Activated naive CD8-positive, alpha-beta T cell (primary cell): ENCODE data around the gene KCTD3.

Experiments
- H3K27ac Mint-ChIP-seq: one replicate; pipeline ENCODE4 v1.8.0; 2021; ENCODE audit warnings: mixed read lengths
- H3K27me3 Mint-ChIP-seq: one replicate; pipeline ENCODE4 v1.8.0; 2021; ENCODE audit warnings: mixed read lengths
- H3K36me3 Mint-ChIP-seq: one replicate; pipeline ENCODE4 v1.8.0; 2021; ENCODE audit warnings: mixed read lengths
- H3K4me1 Mint-ChIP-seq: one replicate; pipeline ENCODE4 v1.8.0; 2021; ENCODE audit warnings: low read depth, mixed read lengths
- H3K4me3 Mint-ChIP-seq: one replicate; pipeline ENCODE4 v1.8.0; 2021; ENCODE audit warnings: mild to moderate bottlenecking, mixed read lengths
- H3K9me3 Mint-ChIP-seq: one replicate; pipeline ENCODE4 v1.8.0; 2021; ENCODE audit warnings: low read depth, mixed read lengths

KCTD3 gene

GRCh38 chr1:215607412-215607811 lies 40.3 kb downstream of the KCTD3 start:
- no peaks in the 10 kb centered on the region for H3K9me3 Mint-ChIP-seq
- H3K27me3 Mint-ChIP-seq: no peaks in the 10 kb centered on the region
- H3K4me3 Mint-ChIP-seq: no peak overlapping the region
- peaks cover 5% of the 10 kb centered on the region for H3K36me3 Mint-ChIP-seq
- no peaks in the 10 kb centered on the region for H3K4me1 Mint-ChIP-seq
- no peak overlapping the region for H3K27ac Mint-ChIP-seq

DNA sequence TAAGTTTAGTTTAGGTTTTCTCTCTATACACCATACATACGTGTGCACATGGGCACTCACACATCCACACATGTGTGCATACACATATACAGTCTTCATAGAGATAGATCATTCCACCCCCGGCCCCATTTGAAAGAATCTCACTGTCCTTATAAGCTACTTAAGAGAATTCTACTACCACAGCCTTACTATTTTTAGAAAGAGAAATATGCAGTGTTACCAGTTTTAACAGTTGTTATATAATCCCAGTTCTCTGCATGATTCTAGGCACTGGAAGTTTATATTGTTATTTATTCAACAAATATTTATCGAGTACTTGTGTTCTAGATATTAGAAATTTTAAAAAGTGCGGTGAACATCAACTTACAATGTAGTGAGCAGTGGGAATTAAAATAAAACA lies 41.5 kb downstream of the KCTD3 start:
- Mint-ChIP-seq H3K36me3 (peaks cover 9% of the 10 kb centered on the region), H3K27me3 (no peaks in the 10 kb centered on the region), H3K4me3 (no peak overlapping the region), H3K4me1 (no peaks in the 10 kb centered on the region), H3K9me3 (no peaks in the 10 kb centered on the region), H3K27ac (no peak overlapping the region)

DNA sequence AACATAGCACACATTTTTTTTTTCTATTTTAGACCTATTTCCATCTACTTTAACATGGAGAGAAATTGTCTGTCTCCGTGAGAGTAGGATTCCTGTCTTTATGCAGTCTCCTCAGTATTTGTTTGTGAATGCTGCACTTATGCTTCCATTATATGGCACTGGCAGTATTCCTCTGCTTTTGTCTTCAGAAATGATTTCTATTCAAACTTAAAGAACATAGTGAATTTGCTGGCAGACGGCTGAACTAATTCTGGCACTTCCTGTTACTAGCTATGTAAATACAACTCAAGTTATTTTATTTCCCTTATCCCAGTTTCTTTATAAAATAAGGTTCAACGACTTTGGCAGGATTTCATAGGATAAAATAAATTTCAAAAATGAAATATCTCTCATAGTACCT lies 45.3 kb downstream of the KCTD3 start:
- Mint-ChIP-seq H3K36me3 (peaks cover 9% of the 10 kb centered on the region), H3K4me3 (no peak overlapping the region), H3K9me3 (no peaks in the 10 kb centered on the region), H3K27ac (no peak overlapping the region), H3K4me1 (no peaks in the 10 kb centered on the region), H3K27me3 (no peaks in the 10 kb centered on the region)

DNA sequence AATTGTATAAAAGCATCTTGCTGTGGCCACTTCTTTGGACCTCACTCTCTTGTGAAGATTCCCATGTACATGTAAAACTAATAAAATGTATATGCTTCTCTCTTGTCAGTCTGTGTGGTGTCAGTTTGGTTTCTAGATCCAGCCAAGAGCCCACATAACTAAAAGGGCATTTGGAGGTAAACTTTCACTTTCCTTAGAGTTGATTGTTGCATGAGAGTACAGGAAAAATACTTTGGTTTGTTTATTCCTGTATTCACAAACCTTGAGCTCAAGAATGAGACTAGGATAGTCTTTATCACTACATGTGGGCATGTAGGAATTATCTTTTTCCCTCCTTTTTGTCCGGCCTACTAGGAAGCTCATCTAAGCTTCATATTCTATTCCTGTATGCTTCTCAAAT lies 50.9 kb downstream of the KCTD3 start:
- Mint-ChIP-seq H3K4me1 (no peaks in the 10 kb centered on the region), H3K36me3 (peaks cover 7% of the 10 kb centered on the region), H3K27me3 (no peaks in the 10 kb centered on the region), H3K27ac (no peak overlapping the region), H3K4me3 (no peak overlapping the region), H3K9me3 (no peaks in the 10 kb centered on the region)

- H3K27me3 Mint-ChIP-seq: no peaks in the 10 kb centered on the region
- no peaks in the 10 kb centered on the region for H3K4me1 Mint-ChIP-seq
- H3K27ac Mint-ChIP-seq: no peak overlapping the region
- no peaks in the 10 kb centered on the region for H3K9me3 Mint-ChIP-seq
- H3K36me3 Mint-ChIP-seq: peaks cover 3% of the 10 kb centered on the region
- no peak overlapping the region for H3K4me3 Mint-ChIP-seq
Measured at GRCh38 chr1:215623162-215623561, 56.1 kb downstream of the KCTD3 start.

GRCh38 chr1:215625949-215626348 lies 58.8 kb downstream of the KCTD3 start:
- Mint-ChIP-seq H3K27ac (no peak overlapping the region), H3K9me3 (no peaks in the 10 kb centered on the region), H3K4me1 (no peaks in the 10 kb centered on the region), H3K36me3 (no peaks in the 10 kb centered on the region), H3K27me3 (peaks cover 1% of the 10 kb centered on the region), H3K4me3 (no peak overlapping the region)

DNA sequence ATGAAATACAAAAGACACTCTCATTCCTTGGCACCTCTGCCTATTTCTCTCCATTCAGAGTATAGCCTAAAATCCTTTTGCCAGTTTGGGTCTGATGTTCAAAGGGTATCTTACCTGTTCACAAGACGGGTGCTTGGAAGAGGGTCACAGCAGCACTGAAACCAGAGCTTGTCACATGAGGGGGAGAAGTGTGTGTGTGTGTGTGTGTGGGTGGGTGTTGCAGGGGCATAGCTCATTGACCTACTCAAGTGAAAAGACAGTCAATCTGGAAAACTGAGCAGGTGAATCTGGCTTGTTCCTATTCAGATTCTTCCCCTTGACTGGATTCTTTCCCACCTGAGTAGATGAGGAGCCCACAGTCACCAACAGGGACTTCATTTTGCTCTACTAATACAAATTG lies 63.9 kb downstream of the KCTD3 start:
- H3K9me3 Mint-ChIP-seq: no peaks in the 10 kb centered on the region
- H3K4me3 Mint-ChIP-seq: no peak overlapping the region
- no peaks in the 10 kb centered on the region for H3K36me3 Mint-ChIP-seq
- H3K27me3 Mint-ChIP-seq: peaks cover 10% of the 10 kb centered on the region
- H3K4me1 Mint-ChIP-seq: no peaks in the 10 kb centered on the region
- H3K27ac Mint-ChIP-seq: no peak overlapping the region

GRCh38 chr1:215631489-215631888 lies 64.4 kb downstream of the KCTD3 start:
- Mint-ChIP-seq H3K27ac (no peak overlapping the region), H3K4me1 (no peaks in the 10 kb centered on the region), H3K4me3 (no peak overlapping the region), H3K36me3 (no peaks in the 10 kb centered on the region), H3K27me3 (peaks cover 10% of the 10 kb centered on the region), H3K9me3 (no peaks in the 10 kb centered on the region)

DNA sequence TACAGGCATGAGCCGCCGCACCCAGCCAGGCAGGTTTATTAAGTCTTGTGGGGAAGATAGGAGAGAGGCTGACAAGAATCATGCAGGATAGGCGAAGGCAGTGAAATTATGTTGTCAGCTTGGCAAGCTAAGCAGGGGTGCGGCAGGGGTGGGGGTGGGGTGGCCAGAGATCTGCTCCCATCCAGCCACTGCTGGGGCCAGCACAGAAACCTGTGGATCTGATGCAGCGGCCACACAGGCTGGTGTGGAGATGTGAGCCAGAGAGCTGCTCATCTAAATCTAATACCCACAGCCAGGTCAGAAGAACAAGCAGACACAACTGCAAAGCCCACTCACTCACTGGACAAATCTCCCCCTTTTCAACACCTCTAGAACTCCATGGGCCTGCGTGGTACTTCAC lies 68.7 kb downstream of the KCTD3 start:
- H3K27me3 Mint-ChIP-seq: peaks cover 10% of the 10 kb centered on the region
- H3K27ac Mint-ChIP-seq: no peak overlapping the region
- H3K4me3 Mint-ChIP-seq: no peak overlapping the region
- H3K4me1 Mint-ChIP-seq: no peaks in the 10 kb centered on the region
- no peaks in the 10 kb centered on the region for H3K36me3 Mint-ChIP-seq
- no peaks in the 10 kb centered on the region for H3K9me3 Mint-ChIP-seq

DNA sequence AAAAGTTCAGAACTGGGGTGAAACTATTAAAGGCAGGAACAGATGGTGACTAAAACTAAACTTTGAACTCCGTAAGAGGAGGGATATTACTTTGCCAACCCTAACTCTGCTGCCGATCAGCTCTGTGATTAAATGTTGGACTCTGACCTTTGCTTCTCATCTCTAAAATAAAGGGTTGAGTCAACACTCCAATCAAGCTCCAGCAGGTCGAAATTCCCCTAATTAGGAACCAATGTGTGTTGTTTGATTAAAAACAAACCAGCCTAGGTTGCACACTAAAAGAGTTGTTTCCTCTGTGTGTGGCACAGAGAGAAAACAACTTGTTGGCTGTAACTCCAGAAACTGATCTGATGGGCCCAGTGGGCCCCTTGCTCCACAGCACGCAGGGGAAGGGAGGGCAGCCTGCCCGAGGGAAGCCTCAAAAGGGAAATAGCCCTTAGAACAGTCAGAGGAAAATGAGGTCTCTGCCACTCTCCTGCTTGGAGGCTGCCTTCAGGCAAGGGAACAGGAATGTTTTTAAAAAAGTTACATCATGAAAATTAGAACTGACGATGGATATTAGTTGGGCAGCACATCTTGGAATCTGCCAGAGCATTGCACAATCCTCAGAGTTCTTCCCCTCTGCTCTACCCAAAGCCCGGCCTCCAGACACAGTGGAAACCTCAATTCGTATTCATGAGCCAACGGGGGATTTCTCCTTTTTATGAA lies 69.3 kb downstream of the KCTD3 start:
- Mint-ChIP-seq H3K27me3 (peaks cover 8% of the 10 kb centered on the region), H3K27ac (no peak overlapping the region), H3K4me1 (no peaks in the 10 kb centered on the region), H3K9me3 (no peaks in the 10 kb centered on the region), H3K36me3 (no peaks in the 10 kb centered on the region), H3K4me3 (no peak overlapping the region)

GRCh38 chr1:215637041-215637573 lies 70.0 kb downstream of the KCTD3 start:
- H3K36me3 Mint-ChIP-seq: no peaks in the 10 kb centered on the region
- H3K27ac Mint-ChIP-seq: no peak overlapping the region
- H3K27me3 Mint-ChIP-seq: peaks cover 7% of the 10 kb centered on the region
- no peaks in the 10 kb centered on the region for H3K4me1 Mint-ChIP-seq
- no peak overlapping the region for H3K4me3 Mint-ChIP-seq
- H3K9me3 Mint-ChIP-seq: no peaks in the 10 kb centered on the region

GRCh38 chr1:215640429-215641148 lies 73.5 kb downstream of the KCTD3 start:
- H3K36me3 Mint-ChIP-seq: no peaks in the 10 kb centered on the region

DNA sequence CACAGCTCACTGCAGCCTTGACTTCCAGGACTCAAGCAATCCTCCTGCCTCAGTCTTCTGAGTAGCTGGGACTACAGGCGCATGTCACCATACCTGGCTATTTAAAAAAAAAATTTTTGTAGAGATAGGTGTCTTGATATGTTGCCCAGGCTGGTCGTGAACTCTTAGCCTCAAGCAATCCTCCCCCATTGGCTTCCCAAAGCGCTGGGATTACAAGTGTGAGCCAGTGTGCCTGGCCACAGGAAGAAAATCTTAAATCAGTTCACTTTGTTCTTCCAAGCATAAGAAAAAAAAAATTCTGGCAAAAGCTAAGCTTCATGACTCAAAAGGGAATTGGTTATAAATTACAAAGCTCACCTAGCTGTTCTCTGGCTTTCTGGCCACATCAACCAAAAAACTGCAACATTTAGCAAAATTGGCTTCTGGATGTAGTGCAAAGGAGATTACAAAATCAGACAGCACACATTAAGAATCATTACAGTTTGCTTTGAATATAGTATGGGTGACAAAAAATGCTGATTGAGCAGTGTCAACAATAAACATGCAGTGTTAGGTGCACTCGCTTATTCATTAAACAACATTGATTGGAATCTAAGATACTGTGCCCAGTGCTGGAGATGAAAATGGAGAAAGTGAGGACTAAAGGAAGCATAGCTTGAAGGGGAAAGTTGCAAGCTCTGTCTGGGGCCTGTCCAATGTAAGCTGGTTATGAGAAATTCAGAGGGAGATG lies 76.7 kb downstream of the KCTD3 start:
- no peak overlapping the region for H3K4me3 Mint-ChIP-seq
- no peak overlapping the region for H3K27ac Mint-ChIP-seq
- no peaks in the 10 kb centered on the region for H3K9me3 Mint-ChIP-seq
- no peaks in the 10 kb centered on the region for H3K36me3 Mint-ChIP-seq
- H3K4me1 Mint-ChIP-seq: no peaks in the 10 kb centered on the region
- H3K27me3 Mint-ChIP-seq: no peaks in the 10 kb centered on the region

More at GRCh38 chr1:215640429-215641148, 73.5 kb downstream of the KCTD3 start:
- H3K27me3 Mint-ChIP-seq: no peaks in the 10 kb centered on the region
- no peak overlapping the region for H3K4me3 Mint-ChIP-seq
- no peaks in the 10 kb centered on the region for H3K9me3 Mint-ChIP-seq
- no peak overlapping the region for H3K27ac Mint-ChIP-seq
- no peaks in the 10 kb centered on the region for H3K4me1 Mint-ChIP-seq

- no peaks in the 10 kb centered on the region for H3K4me1 Mint-ChIP-seq
- no peaks in the 10 kb centered on the region for H3K36me3 Mint-ChIP-seq
- H3K27me3 Mint-ChIP-seq: no peaks in the 10 kb centered on the region
- no peak overlapping the region for H3K4me3 Mint-ChIP-seq
- H3K9me3 Mint-ChIP-seq: no peaks in the 10 kb centered on the region
- H3K27ac Mint-ChIP-seq: no peak overlapping the region
Measured at GRCh38 chr1:215645182-215645581, 78.1 kb downstream of the KCTD3 start.

DNA sequence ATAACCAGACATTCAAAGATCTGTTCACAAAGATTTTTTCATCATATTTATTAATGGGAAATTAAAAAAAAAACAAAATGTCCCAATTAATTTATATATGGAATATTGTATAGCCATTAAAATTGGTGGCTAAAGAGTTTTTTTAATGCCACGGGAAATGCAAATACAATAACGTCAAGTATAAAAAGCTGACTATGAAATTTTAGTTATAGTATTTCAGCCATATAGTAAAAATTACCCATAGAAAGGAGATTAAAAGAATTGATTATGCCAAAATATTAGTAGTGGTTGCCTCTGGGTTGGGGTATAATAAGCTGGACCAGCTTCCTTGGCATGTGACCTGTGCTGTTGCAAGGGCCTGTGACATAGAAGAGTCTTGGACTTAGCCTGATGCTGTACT lies 78.8 kb downstream of the KCTD3 start:
- Mint-ChIP-seq H3K4me1 (no peaks in the 10 kb centered on the region), H3K27ac (no peak overlapping the region), H3K36me3 (no peaks in the 10 kb centered on the region), H3K27me3 (no peaks in the 10 kb centered on the region), H3K9me3 (no peaks in the 10 kb centered on the region), H3K4me3 (no peak overlapping the region)
